ENCODE results near the gene KBTBD8.

GRCh38 chr3:67015702-67016484 lies 17.8 kb downstream of the KBTBD8 start:
- TF ChIP-seq CTCF (IDR thresholded peaks at IDR 0.05), result no peak
- TF ChIP-seq POLR2A (IDR thresholded peaks at IDR 0.05), result no peak

Data from adrenal gland (tissue), 5 donors.